Fibroblast of lung (primary cell): Measurements from ENCODE around the gene REG1A. TPM values are rescaled to one million over a fixed set of nuclear protein-coding genes. Genes with fewer than 3 reads are reported as not detected.

ENCODE experiments used
- DNase-seq, 2 donors: peaks; one replicate each; pipeline versions ENCODE4 v3.0.0 to v3.0.0-alpha.2; 2010; ENCODE audit warnings: low read depth in 2 of 2
- H2AFZ ChIP-seq: 2 replicates; pipeline ENCODE4 v1.5.1; 2012; ENCODE audit warnings: low read length, control low read depth, inconsistent platforms
- H3K27ac ChIP-seq: 2 replicates; pipeline ENCODE4 v1.5.1; 2011; ENCODE audit warnings: low read length, control low read depth; ENCODE audit not compliant: insufficient read depth
- H3K27me3 ChIP-seq: 2 replicates; pipeline ENCODE4 v1.5.1; 2011; ENCODE audit warnings: mild to moderate bottlenecking, low read length; ENCODE audit not compliant: control insufficient read depth, insufficient read depth
- H3K36me3 ChIP-seq: 2 replicates; pipeline ENCODE4 v1.5.1; 2011; ENCODE audit warnings: low read length; ENCODE audit not compliant: control insufficient read depth, insufficient read depth
- H3K4me1 ChIP-seq: 2 replicates; pipeline ENCODE4 v1.5.1; 2011; ENCODE audit warnings: low read length; ENCODE audit not compliant: control insufficient read depth, insufficient read depth; ENCODE audit errors: extremely low read depth
- H3K4me2 ChIP-seq: 2 replicates; pipeline ENCODE4 v1.5.1; 2011; ENCODE audit warnings: low read length, control low read depth; ENCODE audit not compliant: insufficient read depth; ENCODE audit errors: extremely low read depth
- H3K4me3 ChIP-seq, 4 experiments: fragments of 200-600 bp in 1 of 4; sonication (generic) in 1 of 4; replicated peaks in 1 of 4; 2 replicates each; pipeline ENCODE4 v1.5.1; 2011 to 2016; ENCODE audit warnings: low read length in 4 of 4, low read depth in 3 of 4, mild to moderate bottlenecking in 3 of 4, control low read depth in 2 of 4, inconsistent platforms in 1 of 4, mixed read lengths in 1 of 4; ENCODE audit not compliant: insufficient read depth in 1 of 4; ENCODE audit errors: control extremely low read depth in 1 of 4
- H3K79me2 ChIP-seq: 2 replicates; pipeline ENCODE4 v1.5.1; 2012; ENCODE audit warnings: mild to moderate bottlenecking, low read length, inconsistent platforms; ENCODE audit not compliant: control insufficient read depth, insufficient read depth
- H3K9ac ChIP-seq: 2 replicates; pipeline ENCODE4 v1.5.1; 2011; ENCODE audit warnings: mild to moderate bottlenecking, low read length, control low read depth; ENCODE audit not compliant: insufficient read depth
- H3K9me3 ChIP-seq: 2 replicates; pipeline ENCODE4 v1.5.1; 2012; ENCODE audit warnings: low read depth, low read length; ENCODE audit not compliant: control insufficient read depth, insufficient read depth
- H4K20me1 ChIP-seq: 2 replicates; pipeline ENCODE4 v1.5.1; 2011; ENCODE audit warnings: low read length; ENCODE audit not compliant: control insufficient read depth, insufficient read depth; ENCODE audit errors: extremely low read depth
- CTCF ChIP-seq, 2 donors: IDR thresholded peaks in 1 of 2; conservative IDR thresholded peaks in 1 of 2; 1 replicate in 1 of 2; 2 replicates in 1 of 2; pipeline ENCODE4 v1.5.1; 2011 to 2012; ENCODE audit warnings: low read length in 2 of 2, control low read depth in 1 of 2, inconsistent platforms in 1 of 2, low read depth in 1 of 2, mild to moderate bottlenecking in 1 of 2
- EZH2 ChIP-seq: IDR thresholded peaks from 2 replicates; pipeline ENCODE4 v1.5.1; 2012; ENCODE audit warnings: low read length, control low read depth, mild to moderate bottlenecking; ENCODE audit errors: missing control alignments
- polyA plus RNA-seq, 2 donors: library from polyadenylated mRNA; depleted of rRNA in 1 of 2; stranded (reverse) in 1 of 2; unstranded in 1 of 2; fragments of >200 nt; gene quantifications; 2 replicates each; pipeline ENCODE4 v1.2.1, GENCODE V29; 2011 to 2012; ENCODE audit warnings: missing spikeins in 1 of 2
- total RNA-seq: library from RNA; depleted of rRNA; stranded (reverse); fragments of >200 nt; gene quantifications from 2 replicates; pipeline ENCODE4 v1.2.1, GENCODE V29; 2014

REG1A gene
- total and polyA plus RNA-seq, 2 donors (not counting 1 experiment from before 2014, with no cell fraction given) = not detected

GRCh38 chr2:79128406-79128805, 8.1 kb downstream of the REG1A start:
- H3K9me3 ChIP-seq = no peaks in the 10 kb centered on the region
- H3K79me2 ChIP-seq = no peaks in the 10 kb centered on the region
- H3K27ac ChIP-seq = no peak overlapping the region
- no peaks in the 10 kb centered on the region for H3K27me3 ChIP-seq
- TF ChIP-seq EZH2 (no peak), CTCF (conservative IDR thresholded peaks at IDR 0.05 in 1 of 2, IDR thresholded peaks at IDR 0.05 in 1 of 2; ENCODE audit: low read depth in 1 of 2, low read length in 2 of 2) (no peak)
- no peaks in the 10 kb centered on the region for H3K36me3 ChIP-seq
- no peaks in the 10 kb centered on the region for H4K20me1 ChIP-seq
- H3K9ac ChIP-seq = no peak overlapping the region
- no peaks in the 10 kb centered on the region for H3K4me1 ChIP-seq
- H2AFZ ChIP-seq = no peak overlapping the region
- DNase-seq = no peak
- no peak overlapping the region for H3K4me3 ChIP-seq
- no peak overlapping the region for H3K4me2 ChIP-seq

- Histone ChIP-seq H3K4me1 (no peaks in the 10 kb centered on the region), H2AFZ (no peak overlapping the region), H3K4me2 (no peak overlapping the region), H3K9me3 (no peaks in the 10 kb centered on the region), H3K27me3 (no peaks in the 10 kb centered on the region), H3K9ac (no peak overlapping the region), H3K36me3 (no peaks in the 10 kb centered on the region), H4K20me1 (no peaks in the 10 kb centered on the region), H3K4me3 (no peak overlapping the region), H3K79me2 (no peaks in the 10 kb centered on the region), H3K27ac (no peak overlapping the region)
- no peak for DNase-seq
- TF ChIP-seq CTCF (conservative IDR thresholded peaks at IDR 0.05 in 1 of 2, IDR thresholded peaks at IDR 0.05 in 1 of 2; ENCODE audit: low read depth in 1 of 2, low read length in 2 of 2) = no peak
- TF ChIP-seq EZH2 = no peak
Measured at GRCh38 chr2:79129260-79129659, 9.0 kb downstream of the REG1A start.

- H3K9ac ChIP-seq = no peak overlapping the region
- no peaks in the 10 kb centered on the region for H3K4me1 ChIP-seq
- TF ChIP-seq EZH2 = no peak
- no peak for TF ChIP-seq CTCF (conservative IDR thresholded peaks at IDR 0.05 in 1 of 2, IDR thresholded peaks at IDR 0.05 in 1 of 2; ENCODE audit: low read depth in 1 of 2, low read length in 2 of 2)
- no peaks in the 10 kb centered on the region for H3K9me3 ChIP-seq
- H3K36me3 ChIP-seq = no peaks in the 10 kb centered on the region
- H3K27me3 ChIP-seq = no peaks in the 10 kb centered on the region
- H3K4me2 ChIP-seq = no peak overlapping the region
- H3K4me3 ChIP-seq = no peak overlapping the region
- no peak for DNase-seq
- no peaks in the 10 kb centered on the region for H3K79me2 ChIP-seq
- no peaks in the 10 kb centered on the region for H4K20me1 ChIP-seq
- H2AFZ ChIP-seq = no peak overlapping the region
- H3K27ac ChIP-seq = no peak overlapping the region
Measured at GRCh38 chr2:79129804-79130203, 9.5 kb downstream of the REG1A start.
